Subcutaneous adipose tissue (tissue), 4 donors: ENCODE measurements around the gene TMEM9B. TPM values are rescaled to one million over a fixed set of nuclear protein-coding genes. Genes with fewer than 3 reads are reported as not detected.

Source experiments
- total RNA-seq, 4 donors: library from RNA; depleted of rRNA; stranded (reverse); fragments of >200 nt; gene quantifications; one replicate each; pipeline ENCODE4 v1.1.0, GENCODE V29; 2016
- TF ChIP-seq, protein P1 (sequence below): fragments of 450-650 bp; IDR thresholded peaks from one replicate; pipeline ENCODE4 v1.5.1; 2016; ENCODE audit warnings: low read depth, mild to moderate bottlenecking, control low read depth, antibody characterized with exemption, moderate library complexity

Gene TMEM9B
- total RNA-seq, 4 donors from 2014 or later = 37.1 to 56.8 (median 47.0) TPM

DNA sequence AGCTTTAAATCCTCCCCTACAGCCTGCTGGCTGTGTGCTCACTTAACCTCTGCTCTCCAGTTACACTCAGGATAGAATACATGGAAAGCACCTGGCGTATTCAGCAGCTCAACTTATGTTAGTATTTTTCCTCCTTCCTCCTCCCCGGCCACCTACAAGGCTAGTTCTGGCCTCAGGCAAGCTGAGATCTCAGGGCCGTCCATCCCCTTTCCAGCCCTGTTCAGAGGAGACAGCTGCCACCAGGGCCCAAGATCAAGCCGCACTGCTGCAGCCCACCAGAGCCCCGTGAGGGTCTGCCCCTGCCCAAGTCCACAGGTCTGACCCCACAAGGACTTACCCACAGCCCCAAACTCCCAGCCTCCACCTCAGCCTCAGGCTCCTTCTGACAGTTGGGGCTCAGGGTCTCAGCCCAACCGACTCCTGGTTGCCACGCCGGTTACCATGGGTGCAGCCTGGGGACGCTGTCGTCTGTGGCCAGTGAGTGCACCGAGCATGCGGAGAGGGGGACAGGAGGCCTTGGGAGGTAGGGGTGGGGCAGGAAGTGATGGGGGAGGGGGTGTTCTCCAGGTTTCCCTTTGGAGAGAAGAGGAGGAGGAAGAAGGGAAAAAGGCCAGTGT is 31.6 kb downstream of the TMEM9B start, which contains the start of gene C11orf16:
Gene C11orf16, minus strand, starts transcription at position 384 of the 617 bp plus-strand sequence. CDS start 639 bp downstream, outside the sequence.
- TF ChIP-seq, protein P1, sequence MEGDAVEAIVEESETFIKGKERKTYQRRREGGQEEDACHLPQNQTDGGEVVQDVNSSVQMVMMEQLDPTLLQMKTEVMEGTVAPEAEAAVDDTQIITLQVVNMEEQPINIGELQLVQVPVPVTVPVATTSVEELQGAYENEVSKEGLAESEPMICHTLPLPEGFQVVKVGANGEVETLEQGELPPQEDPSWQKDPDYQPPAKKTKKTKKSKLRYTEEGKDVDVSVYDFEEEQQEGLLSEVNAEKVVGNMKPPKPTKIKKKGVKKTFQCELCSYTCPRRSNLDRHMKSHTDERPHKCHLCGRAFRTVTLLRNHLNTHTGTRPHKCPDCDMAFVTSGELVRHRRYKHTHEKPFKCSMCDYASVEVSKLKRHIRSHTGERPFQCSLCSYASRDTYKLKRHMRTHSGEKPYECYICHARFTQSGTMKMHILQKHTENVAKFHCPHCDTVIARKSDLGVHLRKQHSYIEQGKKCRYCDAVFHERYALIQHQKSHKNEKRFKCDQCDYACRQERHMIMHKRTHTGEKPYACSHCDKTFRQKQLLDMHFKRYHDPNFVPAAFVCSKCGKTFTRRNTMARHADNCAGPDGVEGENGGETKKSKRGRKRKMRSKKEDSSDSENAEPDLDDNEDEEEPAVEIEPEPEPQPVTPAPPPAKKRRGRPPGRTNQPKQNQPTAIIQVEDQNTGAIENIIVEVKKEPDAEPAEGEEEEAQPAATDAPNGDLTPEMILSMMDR = no peak

DNA sequence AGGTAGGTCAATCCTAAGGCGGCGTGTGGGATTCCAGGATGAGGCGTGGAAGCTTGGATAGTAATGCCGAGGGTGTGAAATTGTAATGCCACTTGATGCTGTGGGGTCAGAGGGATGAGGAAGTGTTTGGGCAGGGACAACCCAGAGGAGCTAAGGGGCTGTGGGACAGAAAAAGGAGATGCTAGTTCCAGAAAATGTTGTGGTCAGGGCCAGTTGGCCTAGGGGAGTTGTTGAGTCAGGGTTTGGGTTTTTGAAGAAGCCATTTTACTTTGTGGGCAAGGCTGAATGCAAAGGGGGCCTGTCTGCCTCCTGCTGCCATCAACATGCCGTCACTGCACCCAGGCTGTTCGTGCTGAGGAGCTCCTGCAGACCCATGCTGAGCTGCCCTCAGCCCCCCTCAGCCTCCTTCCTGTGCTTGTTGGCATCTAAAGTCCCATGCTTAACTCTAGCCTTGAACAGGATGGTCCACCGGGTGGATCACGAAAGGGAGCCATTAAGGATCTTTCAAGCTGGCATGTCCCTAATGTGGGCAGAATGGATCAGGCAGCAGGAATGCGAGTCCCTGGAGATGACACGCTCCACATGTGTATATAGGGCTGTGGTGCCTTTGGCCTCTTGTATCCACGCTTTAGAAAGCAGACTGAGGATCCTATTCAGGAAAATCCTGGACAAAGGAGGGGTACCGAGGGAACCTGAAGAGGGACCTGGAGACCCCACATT is 33.6 kb downstream of the TMEM9B start:
- TF ChIP-seq, protein P1 = no peak

DNA sequence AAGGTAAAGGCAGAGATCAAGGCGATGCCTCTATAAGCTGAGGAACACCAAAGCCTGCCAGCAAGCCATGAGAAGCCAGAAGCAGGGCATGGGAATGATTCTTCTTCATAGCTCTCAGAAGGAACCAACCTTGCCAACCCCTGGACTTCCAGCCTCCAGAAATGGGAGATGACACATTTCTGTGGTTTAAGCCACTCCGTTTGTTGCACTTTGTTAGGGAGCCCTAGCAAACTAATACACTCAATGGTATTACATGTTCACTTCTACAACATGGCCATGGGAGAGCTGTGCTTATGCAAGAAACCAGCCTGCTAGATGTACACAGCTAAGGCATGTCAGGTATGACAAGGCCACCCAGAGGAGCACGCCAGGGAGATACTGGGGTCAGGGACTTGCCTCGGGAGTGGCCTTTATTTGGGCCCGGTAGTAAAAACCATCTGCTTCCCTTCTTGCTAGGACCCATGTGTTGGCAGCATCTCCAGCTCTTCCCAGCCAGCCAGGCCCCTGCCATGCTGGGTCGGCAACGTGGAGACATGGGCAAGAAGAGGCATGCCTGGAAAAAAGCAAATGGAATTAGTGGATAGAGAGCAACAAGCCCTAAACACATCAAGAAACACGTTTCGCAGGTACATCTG is 35.1 kb downstream of the TMEM9B start:
- TF ChIP-seq, protein P1 = no peak

DNA sequence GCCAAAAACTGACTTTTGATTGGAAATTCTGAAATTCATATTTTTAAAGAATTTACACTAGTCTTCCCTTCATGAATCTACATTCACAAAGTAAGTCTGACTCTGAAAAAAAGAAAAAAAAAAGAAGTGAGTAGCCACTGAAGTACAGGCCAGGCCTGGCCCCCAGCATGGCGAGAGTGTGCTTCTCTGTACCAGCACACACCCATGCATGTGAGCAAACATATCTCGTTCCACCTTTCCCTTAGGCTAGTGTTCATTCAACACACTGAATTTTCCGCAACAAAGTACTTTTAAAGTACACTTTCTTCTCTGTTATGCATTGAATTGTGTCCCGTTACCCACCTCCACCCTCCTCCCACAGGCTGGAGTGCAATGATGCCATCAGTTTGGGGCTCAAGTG is 36.0 kb downstream of the TMEM9B start:
- TF ChIP-seq, protein P1 = no peak

DNA sequence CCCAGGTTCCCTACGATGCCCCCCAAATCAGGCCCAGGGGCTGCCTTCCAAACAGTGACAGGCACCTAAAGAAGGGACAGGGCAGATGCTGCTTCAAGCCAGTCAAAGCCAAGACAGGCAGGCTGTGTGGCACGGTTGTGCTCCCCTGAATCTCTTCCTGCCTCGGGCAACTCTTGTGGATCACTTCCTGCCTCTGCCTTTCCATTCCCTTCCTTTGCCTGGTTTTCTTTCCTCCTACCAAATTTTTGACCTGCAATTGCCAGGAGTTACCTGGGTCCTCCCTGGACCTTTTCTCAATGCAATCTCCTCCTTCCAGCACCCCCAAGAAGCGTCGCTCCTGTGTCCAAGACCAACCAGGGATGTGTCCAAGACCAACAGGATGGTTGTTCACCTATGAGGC is 37.0 kb downstream of the TMEM9B start:
- TF ChIP-seq, protein P1 = no peak

DNA sequence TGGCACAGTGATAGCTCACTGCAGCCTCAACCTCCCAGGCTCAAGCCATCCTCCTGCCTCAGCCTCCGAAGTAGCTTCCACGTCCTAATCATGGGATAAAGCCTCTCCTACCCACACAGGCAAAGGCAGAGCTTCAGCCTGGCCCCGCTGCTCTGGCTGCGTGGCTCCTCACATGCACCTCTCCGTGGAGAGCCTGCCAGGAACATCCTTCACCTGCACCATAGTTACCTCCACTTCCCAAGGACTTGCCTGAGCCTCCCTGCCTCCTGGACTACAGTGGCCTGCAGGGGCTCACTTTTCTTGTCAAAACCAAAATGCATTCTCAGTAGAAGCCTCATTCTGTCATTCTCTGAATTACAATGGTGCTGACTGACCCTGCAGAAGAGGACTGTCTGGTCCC is 38.0 kb downstream of the TMEM9B start:
- TF ChIP-seq, protein P1 = no peak

DNA sequence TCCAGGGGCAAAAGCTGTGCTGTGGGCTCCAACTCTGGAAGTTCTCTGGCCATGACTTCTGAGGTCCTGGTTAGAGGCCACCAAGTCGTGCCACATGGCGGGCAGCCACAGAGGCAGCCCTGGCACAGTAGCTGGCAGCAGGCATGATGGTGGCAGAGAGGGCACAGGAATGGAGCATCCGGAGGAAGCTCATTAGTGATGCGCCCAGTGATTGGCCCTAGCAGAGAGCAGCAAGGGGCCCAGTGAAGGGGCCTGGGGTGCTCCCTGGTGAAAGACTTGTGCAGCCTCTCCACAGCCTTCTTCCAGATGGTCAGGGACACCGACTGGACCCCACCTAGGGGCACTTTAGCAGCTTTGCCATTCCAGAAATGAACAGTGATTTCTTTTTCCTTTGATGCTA is 38.5 kb downstream of the TMEM9B start:
- TF ChIP-seq, protein P1 = no peak
